Ovary (tissue), 9 donors: ENCODE data around the gene CAB39L. TPM values are rescaled to one million over a fixed set of nuclear protein-coding genes. Genes with fewer than 3 reads are reported as not detected.
A peak's percentile ranks its signal among the peaks of the same experiment; 100 is the strongest.

Experiments used
- DNase-seq, 5 donors: peaks; one replicate each; pipeline ENCODE4 v3.0.0-alpha.2; 2019 to 2020
- H3K27ac ChIP-seq, 2 donors: fragments of 200-600 bp; one replicate each; pipeline versions ENCODE4 v1.5.1 to v1.8.0; 2019 to 2022
- H3K27me3 ChIP-seq: fragments of 200-600 bp; one replicate; pipeline ENCODE4 v1.8.0; 2022
- H3K36me3 ChIP-seq: fragments of 200-600 bp; sonication (generic); one replicate; pipeline ENCODE4 v1.5.1; 2019
- H3K4me1 ChIP-seq: one replicate; pipeline ENCODE4 v1.8.1; 2013; ENCODE audit warnings: mild to moderate bottlenecking, moderate library complexity; ENCODE audit not compliant: insufficient read depth
- H3K4me3 ChIP-seq: fragments of 200-600 bp; sonication (generic); one replicate; pipeline ENCODE4 v1.5.1; 2017
- H3K9me3 ChIP-seq, 2 donors: fragments of 200-600 bp in 1 of 2; sonication (generic) in 1 of 2; one replicate each; pipeline versions ENCODE4 v1.5.1 to v1.8.1; 2013 to 2019; ENCODE audit warnings: mild to moderate bottlenecking in 1 of 2, moderate library complexity in 1 of 2
- EP300 ChIP-seq: sonication (generic); formaldehyde crosslinking; IDR thresholded peaks from one replicate; pipeline ENCODE4 v1.6.1; 2017; ENCODE audit warnings: antibody characterized with exemption
- POLR2A ChIP-seq: fragments of 450-650 bp; IDR thresholded peaks from one replicate; pipeline ENCODE4 v1.6.1; 2017; ENCODE audit warnings: antibody characterized with exemption, mild to moderate bottlenecking, moderate library complexity
- WGBS, 3 donors: extraction: QIAGEN DNeasy Blood & Tissue Kit in 1 of 3; methylation state at CpG; one replicate each; pipeline versions ENCODE4 v1.1.5 to v1.1.7; 2013 to 2017; 5-methylcytosine and 5-hydroxymethylcytosine counted together
- intact Hi-C, 4 donors: fragments of 100-400 bp; cut with DNase I; formaldehyde crosslinking; loops; one replicate each; pipeline versions ENCODE4 v1.11.0 to v1.15.1; 2022 to 2023
- polyA plus RNA-seq, 2 donors: library from polyadenylated mRNA; stranded (reverse); fragments of 200-250 nt in 1 of 2; fragments of 350-450 nt in 1 of 2; fragmentation: Illumina TruSeq in 1 of 2; extraction: RNeasy Lipid Tissue Mini Kit (QIAGEN cat#74804) in 1 of 2; gene quantifications; one replicate each; pipeline ENCODE4 v1.2.3, GENCODE V29; 2013 to 2014
- total RNA-seq, 7 donors: library from RNA; depleted of rRNA in 2 of 7; stranded (reverse); fragments of >200 nt in 2 of 7; fragmentation: NEBNext Ultra II Directional in 3 of 7; extraction: Animal tissue kit (Norgen Biotek cat#: 25700) in 3 of 7; gene quantifications; one replicate each; pipeline versions ENCODE4 v1.1.0 to v1.2.4, GENCODE V29; 2016 to 2023
- TF ChIP-seq, protein P1 (sequence below), 3 donors: fragments of 450-650 bp in 2 of 3; fragments of 200-600 bp in 1 of 3; IDR thresholded peaks; one replicate each; pipeline versions ENCODE4 v1.5.1 to v1.8.0; 2016 to 2022; ENCODE audit warnings: antibody characterized with exemption in 3 of 3, mild to moderate bottlenecking in 1 of 3
- donor health status: DM: no; HTN: no; CAD: no; lungs with moderate emphysema.
- donor health status: DM: no; HTN: no; CAD: no.
- donor health status: Bipolar disorder and iron deficiency.
- donor health status: DM: yes; HTN: yes; CAD: no.
- donor health status: DM: no; HTN: no; CAD: no.
- donor health status: DM: yes; HTN: yes; CAD: no.

The CAB39L gene
- total and polyA plus RNA-seq, 9 donors: 15.9 to 42.7 (median 24.7) TPM

DNA sequence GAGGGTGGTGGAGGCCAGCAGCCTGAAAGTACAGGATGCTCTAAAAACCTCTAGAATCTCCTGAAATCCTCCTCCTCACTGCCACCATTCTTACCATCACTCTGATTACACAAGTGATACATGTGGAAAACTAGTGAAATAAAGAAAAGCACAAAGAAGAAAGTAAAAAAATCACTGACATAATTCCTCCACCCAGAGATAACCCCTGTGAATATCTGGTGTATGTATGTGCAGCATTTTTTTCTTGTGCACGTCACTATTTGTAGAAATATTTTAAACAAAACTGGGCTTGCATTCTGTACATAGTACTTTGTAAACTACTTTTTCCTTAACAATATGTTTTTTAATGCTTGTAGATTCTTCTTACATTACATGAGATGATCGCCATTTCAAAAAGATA is 122.9 kb downstream of the CAB39L start:
- Histone ChIP-seq H3K4me3 (no peak overlapping the region), H3K4me1 (peaks cover 4% of the 10 kb centered on the region), H3K27ac (no peak overlapping the region), H3K36me3 (no peaks in the 10 kb centered on the region), H3K9me3 (no peaks in the 10 kb centered on the region), H3K27me3 (no peaks in the 10 kb centered on the region)
- TF ChIP-seq POLR2A (no peak), EP300 (no peak)
- TF ChIP-seq, protein P1, sequence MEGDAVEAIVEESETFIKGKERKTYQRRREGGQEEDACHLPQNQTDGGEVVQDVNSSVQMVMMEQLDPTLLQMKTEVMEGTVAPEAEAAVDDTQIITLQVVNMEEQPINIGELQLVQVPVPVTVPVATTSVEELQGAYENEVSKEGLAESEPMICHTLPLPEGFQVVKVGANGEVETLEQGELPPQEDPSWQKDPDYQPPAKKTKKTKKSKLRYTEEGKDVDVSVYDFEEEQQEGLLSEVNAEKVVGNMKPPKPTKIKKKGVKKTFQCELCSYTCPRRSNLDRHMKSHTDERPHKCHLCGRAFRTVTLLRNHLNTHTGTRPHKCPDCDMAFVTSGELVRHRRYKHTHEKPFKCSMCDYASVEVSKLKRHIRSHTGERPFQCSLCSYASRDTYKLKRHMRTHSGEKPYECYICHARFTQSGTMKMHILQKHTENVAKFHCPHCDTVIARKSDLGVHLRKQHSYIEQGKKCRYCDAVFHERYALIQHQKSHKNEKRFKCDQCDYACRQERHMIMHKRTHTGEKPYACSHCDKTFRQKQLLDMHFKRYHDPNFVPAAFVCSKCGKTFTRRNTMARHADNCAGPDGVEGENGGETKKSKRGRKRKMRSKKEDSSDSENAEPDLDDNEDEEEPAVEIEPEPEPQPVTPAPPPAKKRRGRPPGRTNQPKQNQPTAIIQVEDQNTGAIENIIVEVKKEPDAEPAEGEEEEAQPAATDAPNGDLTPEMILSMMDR (IDR thresholded peaks at IDR 0.05): no peak
- no peak for DNase-seq
- 64 to 78% (median 67%) methylated on average over 2 of the region's 2 CpGs for WGBS, 3 donors
- intact Hi-C loops: no loop called here

DNA sequence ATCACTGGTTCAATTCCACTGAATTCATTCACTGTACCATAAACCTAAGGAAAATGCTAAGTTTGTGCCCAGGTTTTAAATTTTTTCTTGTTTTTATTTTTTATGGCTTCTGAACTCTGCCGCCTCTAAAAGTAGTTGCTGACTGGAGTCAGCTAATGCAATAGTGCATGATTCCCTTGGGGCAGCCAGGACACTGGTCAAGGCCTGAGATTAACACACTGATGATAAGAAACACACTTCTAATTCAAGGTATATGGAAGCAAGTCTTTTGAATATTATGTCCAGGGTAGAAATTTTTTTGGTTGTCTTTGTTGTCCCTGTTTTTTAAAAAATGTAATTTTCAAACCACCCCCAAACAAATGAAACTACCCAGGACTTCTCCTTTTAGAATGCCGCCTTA is 123.9 kb downstream of the CAB39L start:
- TF ChIP-seq POLR2A: no peak
- TF ChIP-seq EP300: no peak
- TF ChIP-seq, protein P1 (IDR thresholded peaks at IDR 0.05): no peak
- H3K27ac ChIP-seq: peak overlapping the region in 1 of 2 donors; percentile 31

DNA sequence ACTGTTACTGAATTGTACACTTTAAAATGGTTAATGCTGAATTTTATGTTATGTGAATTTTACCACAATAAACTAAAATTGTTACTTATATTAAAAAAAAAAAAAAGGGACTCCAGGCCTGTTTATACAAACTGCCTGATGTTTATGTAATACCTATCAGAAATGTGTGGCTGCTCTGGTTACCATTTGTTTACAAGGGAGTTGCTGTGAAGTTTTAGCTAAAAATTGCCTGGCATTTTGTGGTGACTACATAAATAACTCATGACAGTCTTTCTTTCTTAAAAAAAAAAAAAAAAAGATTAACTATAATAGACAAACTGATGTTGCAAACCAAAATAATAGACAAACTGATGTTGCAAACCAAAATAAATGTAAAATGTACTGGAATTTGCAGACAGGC is 124.3 kb downstream of the CAB39L start:
- intact Hi-C loops: no loop called here
- Histone ChIP-seq H3K4me3 (no peak overlapping the region), H3K36me3 (no peaks in the 10 kb centered on the region), H3K27me3 (no peaks in the 10 kb centered on the region), H3K4me1 (peaks cover 4% of the 10 kb centered on the region), H3K9me3 (no peaks in the 10 kb centered on the region), H3K27ac (peak overlapping the region in 1 of 2 donors; percentile 31)
- DNase-seq: no peak
- TF ChIP-seq EP300: no peak
- TF ChIP-seq, protein P1 (IDR thresholded peaks at IDR 0.05): no peak
- no peak for TF ChIP-seq POLR2A

More for the DNA sequence above, 123.9 kb downstream of the CAB39L start:
- DNase-seq: no peak
- Histone ChIP-seq H3K4me1 (peaks cover 4% of the 10 kb centered on the region), H3K27me3 (no peaks in the 10 kb centered on the region), H3K9me3 (no peaks in the 10 kb centered on the region), H3K4me3 (no peak overlapping the region), H3K36me3 (no peaks in the 10 kb centered on the region)
- WGBS, 3 donors: 31 to 53% (median 45%) methylated on average over 2 of the region's 2 CpGs
- intact Hi-C loops: no loop called here

DNA sequence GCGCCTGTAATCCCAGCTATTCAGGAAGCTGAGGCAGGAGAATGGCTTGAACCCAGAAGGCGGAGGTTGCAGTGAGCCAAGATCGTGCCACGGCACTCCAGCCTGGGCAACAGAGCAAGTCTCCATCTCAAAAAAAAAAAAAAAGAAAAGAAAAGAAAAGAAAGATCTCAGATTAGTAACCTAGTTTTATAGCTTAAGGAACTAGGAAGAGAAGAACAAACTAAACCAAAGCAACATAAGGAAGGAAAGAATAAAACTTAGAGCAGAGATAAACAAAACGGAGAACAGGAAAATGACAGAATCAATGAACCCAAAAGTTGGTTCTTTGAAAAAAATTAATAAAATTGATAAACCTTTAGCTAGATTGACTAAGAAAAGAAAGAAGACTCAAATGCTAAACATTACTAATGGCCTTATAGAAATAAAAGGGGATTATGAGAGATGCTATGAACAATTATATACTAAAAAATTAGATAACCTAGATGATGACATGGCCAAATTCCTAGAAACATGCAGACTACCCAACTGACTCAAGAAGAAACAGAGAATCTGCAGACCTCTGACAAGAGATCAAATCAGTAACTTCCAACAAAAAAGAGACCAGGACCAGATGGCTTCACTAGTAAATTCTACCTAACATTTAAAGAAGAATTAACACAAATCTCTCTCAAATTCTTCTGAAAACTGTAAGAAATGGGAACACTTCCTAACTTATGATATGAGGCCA is 127.9 kb downstream of the CAB39L start:
- no peak for TF ChIP-seq POLR2A
- TF ChIP-seq EP300: no peak
- TF ChIP-seq, protein P1 (IDR thresholded peaks at IDR 0.05): no peak
- H3K27ac ChIP-seq: no peak overlapping the region
- intact Hi-C loops: no loop called here

More for the DNA sequence above, 127.9 kb downstream of the CAB39L start:
- no peak for DNase-seq
- no peaks in the 10 kb centered on the region for H3K9me3 ChIP-seq
- H3K27me3 ChIP-seq: no peaks in the 10 kb centered on the region
- peaks cover 14% of the 10 kb centered on the region for H3K4me1 ChIP-seq
- H3K4me3 ChIP-seq: no peak overlapping the region
- WGBS, 3 donors: 94 to 95% (median 95%) methylated on average over 5 of the region's 5 CpGs
- H3K36me3 ChIP-seq: no peaks in the 10 kb centered on the region
